ENCODE results near the gene RND3.

RND3 gene

DNA sequence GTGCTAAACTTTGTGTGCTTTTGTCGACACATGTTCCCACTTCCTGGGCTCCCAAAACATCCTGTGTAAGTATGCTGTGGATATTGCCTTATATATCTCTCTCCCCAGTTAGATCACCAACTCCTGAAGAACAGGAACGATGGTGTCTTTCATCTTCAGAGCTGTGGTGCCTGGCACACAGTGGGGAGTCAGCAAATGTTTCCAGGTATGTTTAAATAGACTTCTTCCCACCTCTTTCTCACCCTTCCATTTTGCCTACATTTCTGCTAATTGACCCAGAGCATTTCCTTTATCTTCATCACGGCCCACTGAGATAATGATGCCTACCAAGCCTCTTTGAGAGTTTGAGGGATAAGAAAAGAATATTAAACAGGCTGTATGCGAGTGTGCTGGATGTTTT, 60.7 kb downstream of the RND3 start:
- Histone ChIP-seq H3K9me3 (no peaks in the 10 kb centered on the region), H3K4me1 (0 out of 2 replicates have a peak, but pooled peaks cover 6% of the 10 kb centered on the region), H3K4me3 (ENCODE audit: low read depth, low read length) (no peak overlapping the region), H3K27me3 (no peaks in the 10 kb centered on the region), H3K36me3 (no peaks in the 10 kb centered on the region)
- DNase-seq = no peak
- TF ChIP-seq, protein P1, sequence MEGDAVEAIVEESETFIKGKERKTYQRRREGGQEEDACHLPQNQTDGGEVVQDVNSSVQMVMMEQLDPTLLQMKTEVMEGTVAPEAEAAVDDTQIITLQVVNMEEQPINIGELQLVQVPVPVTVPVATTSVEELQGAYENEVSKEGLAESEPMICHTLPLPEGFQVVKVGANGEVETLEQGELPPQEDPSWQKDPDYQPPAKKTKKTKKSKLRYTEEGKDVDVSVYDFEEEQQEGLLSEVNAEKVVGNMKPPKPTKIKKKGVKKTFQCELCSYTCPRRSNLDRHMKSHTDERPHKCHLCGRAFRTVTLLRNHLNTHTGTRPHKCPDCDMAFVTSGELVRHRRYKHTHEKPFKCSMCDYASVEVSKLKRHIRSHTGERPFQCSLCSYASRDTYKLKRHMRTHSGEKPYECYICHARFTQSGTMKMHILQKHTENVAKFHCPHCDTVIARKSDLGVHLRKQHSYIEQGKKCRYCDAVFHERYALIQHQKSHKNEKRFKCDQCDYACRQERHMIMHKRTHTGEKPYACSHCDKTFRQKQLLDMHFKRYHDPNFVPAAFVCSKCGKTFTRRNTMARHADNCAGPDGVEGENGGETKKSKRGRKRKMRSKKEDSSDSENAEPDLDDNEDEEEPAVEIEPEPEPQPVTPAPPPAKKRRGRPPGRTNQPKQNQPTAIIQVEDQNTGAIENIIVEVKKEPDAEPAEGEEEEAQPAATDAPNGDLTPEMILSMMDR (IDR thresholded peaks at IDR 0.05; ENCODE audit: low read depth, low read length) = no peak

- DNase-seq = no peak
- Histone ChIP-seq H3K4me3 (ENCODE audit: low read depth, low read length) (no peak overlapping the region), H3K36me3 (no peaks in the 10 kb centered on the region), H3K27me3 (no peaks in the 10 kb centered on the region), H3K4me1 (0 out of 2 replicates have a peak, but pooled peaks cover 6% of the 10 kb centered on the region), H3K9me3 (no peaks in the 10 kb centered on the region)
- TF ChIP-seq, protein P1 (IDR thresholded peaks at IDR 0.05; ENCODE audit: low read depth, low read length) = no peak
These were observed 61.2 kb downstream of the RND3 start for GRCh38 chr2:150426315-150426714.

DNA sequence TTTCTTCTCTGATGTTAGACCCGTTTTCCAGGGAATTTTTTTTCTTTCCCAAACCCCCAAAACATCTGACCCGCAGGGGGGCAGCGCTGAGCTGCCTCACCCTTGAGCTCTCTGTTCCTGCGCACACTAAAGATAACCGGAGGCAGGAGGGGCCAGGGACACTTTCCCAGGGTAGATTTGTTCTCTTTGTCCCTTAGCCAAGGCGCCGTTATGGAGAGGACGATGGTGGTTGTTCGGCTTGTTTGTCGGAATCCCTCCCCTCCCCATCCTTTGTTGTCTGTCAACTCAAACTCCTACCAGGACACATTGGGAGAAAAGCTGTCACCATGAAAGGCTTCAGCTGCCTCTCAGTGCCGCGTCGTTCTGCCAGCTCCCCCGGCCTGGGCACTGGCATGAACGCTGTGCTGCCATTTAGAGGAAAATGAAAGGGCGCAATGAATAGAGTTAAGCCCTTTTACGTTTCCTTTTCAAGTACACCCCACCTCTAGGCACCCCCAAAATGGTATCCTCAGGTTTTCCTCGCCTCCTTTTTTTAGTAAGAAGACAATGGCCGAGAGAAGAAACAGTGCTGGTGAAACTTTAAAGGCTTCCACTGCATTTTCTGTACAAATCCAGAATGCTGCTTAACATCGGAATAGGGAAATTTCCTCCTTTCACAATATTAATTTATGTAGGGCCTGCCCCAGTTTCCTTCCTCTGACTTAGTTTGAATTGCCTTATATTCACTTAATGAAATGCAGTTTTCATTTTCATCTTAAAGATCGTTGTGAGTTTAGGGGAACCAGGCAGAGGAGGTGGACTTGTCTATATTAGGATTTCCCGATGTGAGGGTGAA, 62.1 kb downstream of the RND3 start:
- Histone ChIP-seq H3K36me3 (no peaks in the 10 kb centered on the region), H3K4me3 (ENCODE audit: low read depth, low read length) (no peak overlapping the region), H3K9me3 (no peaks in the 10 kb centered on the region), H3K4me1 (0 out of 2 replicates have a peak, but pooled peaks cover 6% of the 10 kb centered on the region), H3K27me3 (no peaks in the 10 kb centered on the region)
- DNase-seq = peak; percentile 46
- TF ChIP-seq, protein P1 (IDR thresholded peaks at IDR 0.05; ENCODE audit: low read depth, low read length) = peak; percentile 66

DNA sequence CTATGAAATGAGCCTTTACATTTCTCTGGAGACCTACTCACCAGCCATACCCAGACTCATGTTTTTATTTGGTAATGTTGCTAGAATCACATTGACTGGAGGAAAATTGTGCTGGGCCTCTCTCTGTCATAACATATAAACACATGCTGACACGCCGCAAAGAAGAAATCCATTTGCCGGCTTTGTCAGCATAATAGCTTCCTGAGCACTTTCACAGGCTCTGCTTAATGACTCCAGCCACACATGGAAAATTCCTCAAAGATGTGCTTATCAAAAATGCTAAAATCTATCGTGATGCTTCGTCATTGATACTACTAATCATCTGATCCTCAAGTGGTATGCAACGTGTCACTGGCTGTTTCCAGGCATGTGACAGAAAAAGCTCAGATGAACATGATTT, 63.1 kb downstream of the RND3 start:
- Histone ChIP-seq H3K4me1 (no peaks in the 10 kb centered on the region), H3K9me3 (no peaks in the 10 kb centered on the region), H3K4me3 (ENCODE audit: low read depth, low read length) (no peak overlapping the region), H3K36me3 (no peaks in the 10 kb centered on the region), H3K27me3 (no peaks in the 10 kb centered on the region)
- no peak for DNase-seq
- TF ChIP-seq, protein P1 (IDR thresholded peaks at IDR 0.05; ENCODE audit: low read depth, low read length) = no peak

GRCh38 chr2:150421126-150421651, 66.3 kb downstream of the RND3 start:
- Histone ChIP-seq H3K36me3 (no peaks in the 10 kb centered on the region), H3K27me3 (no peaks in the 10 kb centered on the region), H3K9me3 (no peaks in the 10 kb centered on the region), H3K4me1 (no peaks in the 10 kb centered on the region), H3K4me3 (ENCODE audit: low read depth, low read length) (no peak overlapping the region)
- TF ChIP-seq, protein P1 (IDR thresholded peaks at IDR 0.05; ENCODE audit: low read depth, low read length) = no peak
- DNase-seq = no peak

- H3K36me3 ChIP-seq = no peaks in the 10 kb centered on the region
- H3K9me3 ChIP-seq = no peaks in the 10 kb centered on the region
- no peaks in the 10 kb centered on the region for H3K4me1 ChIP-seq
- DNase-seq = no peak
- no peaks in the 10 kb centered on the region for H3K27me3 ChIP-seq
- no peak overlapping the region for H3K4me3 ChIP-seq (ENCODE audit: low read depth, low read length)
- TF ChIP-seq, protein P1 (IDR thresholded peaks at IDR 0.05; ENCODE audit: low read depth, low read length) = no peak
These were observed 68.6 kb downstream of the RND3 start for GRCh38 chr2:150418916-150419315.

All from BE2C (cell line).